ENCODE measurements around the gene FRMD3.

- TF ChIP-seq CTCF (IDR thresholded peaks at IDR 0.05) (no peak), POLR2AphosphoS5 (IDR thresholded peaks at IDR 0.05) (no peak), POLR2A (IDR thresholded peaks at IDR 0.05) (no peak), EP300 (IDR thresholded peaks at IDR 0.05) (no peak)
Measured at GRCh38 chr9:83266331-83266665, 271.9 kb downstream of the FRMD3 start.
